Measurements from ENCODE around the gene ERC2.

Gene ERC2

GRCh38 chr3:56207922-56208321 lies 260.3 kb downstream of the ERC2 start:
- Histone ChIP-seq H3K27ac (ENCODE audit: low read depth, low read length, poor library complexity, severe bottlenecking) (no peak overlapping the region), H4K20me1 (ENCODE audit: insufficient read depth, low read length) (no peaks in the 10 kb centered on the region), H3F3A (ENCODE audit: insufficient read depth, low read length) (no peaks in the 10 kb centered on the region), H3K9me3 (ENCODE audit: low read length) (no peaks in the 10 kb centered on the region), H3K79me2 (ENCODE audit: insufficient read depth, low read length) (no peaks in the 10 kb centered on the region), H3K36me3 (ENCODE audit: insufficient read depth, low read length) (no peaks in the 10 kb centered on the region), H3K9ac (ENCODE audit: low read length) (no peak overlapping the region), H2AFZ (ENCODE audit: low read length) (no peak overlapping the region), H3K4me1 (ENCODE audit: insufficient read depth, low read length, severe bottlenecking) (no peaks in the 10 kb centered on the region), H3K27me3 (ENCODE audit: insufficient read depth, low read length) (no peaks in the 10 kb centered on the region), H3K9me2 (ENCODE audit: low read depth, low read length) (no peaks in the 10 kb centered on the region), H3K4me3 (ENCODE audit: low read depth, low read length, poor library complexity, severe bottlenecking) (no peak overlapping the region), H3K4me2 (ENCODE audit: low read length) (no peak overlapping the region)
- TF ChIP-seq EZH2 (IDR thresholded peaks at IDR 0.05; ENCODE audit: borderline replicate concordance, low read length) (no peak), CTCF (IDR thresholded peaks at IDR 0.05; ENCODE audit: low read length) (no peak)

GRCh38 chr3:56205406-56205805 lies 262.9 kb downstream of the ERC2 start:
- H2AFZ ChIP-seq (ENCODE audit: low read length) = no peak overlapping the region
- no peak for TF ChIP-seq EZH2 (IDR thresholded peaks at IDR 0.05; ENCODE audit: borderline replicate concordance, low read length)
- no peak for TF ChIP-seq CTCF (IDR thresholded peaks at IDR 0.05; ENCODE audit: low read length)
- H3K4me1 ChIP-seq (ENCODE audit: insufficient read depth, low read length, severe bottlenecking) = no peaks in the 10 kb centered on the region
- no peak overlapping the region for H3K27ac ChIP-seq (ENCODE audit: low read depth, low read length, poor library complexity, severe bottlenecking)
- no peaks in the 10 kb centered on the region for H3K9me3 ChIP-seq (ENCODE audit: low read length)
- H4K20me1 ChIP-seq (ENCODE audit: insufficient read depth, low read length) = no peaks in the 10 kb centered on the region
- H3K4me3 ChIP-seq (ENCODE audit: low read depth, low read length, poor library complexity, severe bottlenecking) = no peak overlapping the region
- H3K4me2 ChIP-seq (ENCODE audit: low read length) = no peak overlapping the region
- no peaks in the 10 kb centered on the region for H3K36me3 ChIP-seq (ENCODE audit: insufficient read depth, low read length)
- H3K27me3 ChIP-seq (ENCODE audit: insufficient read depth, low read length) = no peaks in the 10 kb centered on the region
- no peak overlapping the region for H3K9ac ChIP-seq (ENCODE audit: low read length)
- H3F3A ChIP-seq (ENCODE audit: insufficient read depth, low read length) = no peaks in the 10 kb centered on the region
- no peaks in the 10 kb centered on the region for H3K79me2 ChIP-seq (ENCODE audit: insufficient read depth, low read length)
- no peaks in the 10 kb centered on the region for H3K9me2 ChIP-seq (ENCODE audit: low read depth, low read length)

- no peaks in the 10 kb centered on the region for H3K4me1 ChIP-seq (ENCODE audit: insufficient read depth, low read length, severe bottlenecking)
- H3K27ac ChIP-seq (ENCODE audit: low read depth, low read length, poor library complexity, severe bottlenecking) = no peak overlapping the region
- no peak overlapping the region for H3K4me2 ChIP-seq (ENCODE audit: low read length)
- no peak overlapping the region for H3K4me3 ChIP-seq (ENCODE audit: low read depth, low read length, poor library complexity, severe bottlenecking)
- no peaks in the 10 kb centered on the region for H4K20me1 ChIP-seq (ENCODE audit: insufficient read depth, low read length)
- H3F3A ChIP-seq (ENCODE audit: insufficient read depth, low read length) = no peaks in the 10 kb centered on the region
- no peaks in the 10 kb centered on the region for H3K9me3 ChIP-seq (ENCODE audit: low read length)
- H3K79me2 ChIP-seq (ENCODE audit: insufficient read depth, low read length) = no peaks in the 10 kb centered on the region
- TF ChIP-seq EZH2 (IDR thresholded peaks at IDR 0.05; ENCODE audit: borderline replicate concordance, low read length) (no peak), CTCF (IDR thresholded peaks at IDR 0.05; ENCODE audit: low read length) (no peak)
- H3K9ac ChIP-seq (ENCODE audit: low read length) = no peak overlapping the region
- H3K36me3 ChIP-seq (ENCODE audit: insufficient read depth, low read length) = no peaks in the 10 kb centered on the region
- H2AFZ ChIP-seq (ENCODE audit: low read length) = no peak overlapping the region
- no peaks in the 10 kb centered on the region for H3K27me3 ChIP-seq (ENCODE audit: insufficient read depth, low read length)
- H3K9me2 ChIP-seq (ENCODE audit: low read depth, low read length) = no peaks in the 10 kb centered on the region
Observed at GRCh38 chr3:56202997-56203396, 265.3 kb downstream of the ERC2 start.
